HG03558 (cell line): Measurements from ENCODE around the gene LMAN1L.

Source experiments
- ATAC-seq: cut with Tn5 transposase; IDR thresholded peaks from one replicate; pipeline ENCODE4 v1.9.1; 2021; ENCODE audit warnings: moderate number of reproducible peaks; ENCODE audit not compliant: unreplicated experiment; ENCODE audit errors: extremely low read depth

Gene LMAN1L

GRCh38 chr15:74809956-74810355 is 2.7 kb upstream of the LMAN1L start:
- ATAC-seq = no peak

- no peak for ATAC-seq
Measured at GRCh38 chr15:74815121-74815934, 2.7 kb downstream of the LMAN1L start.

- no peak for ATAC-seq
Measured at GRCh38 chr15:74815961-74816360, 3.3 kb downstream of the LMAN1L start.

- ATAC-seq = no peak
Measured at GRCh38 chr15:74816624-74817369, 4.2 kb downstream of the LMAN1L start.

GRCh38 chr15:74817370-74817737 is 4.7 kb downstream of the LMAN1L start:
- ATAC-seq = no peak

GRCh38 chr15:74820056-74820455 is 7.4 kb downstream of the LMAN1L start:
- no peak for ATAC-seq

GRCh38 chr15:74821091-74821789 is 8.6 kb downstream of the LMAN1L start:
- ATAC-seq = no peak

GRCh38 chr15:74821790-74822158 is 9.1 kb downstream of the LMAN1L start:
- no peak for ATAC-seq

GRCh38 chr15:74822233-74822632 is 9.6 kb downstream of the LMAN1L start:
- no peak for ATAC-seq

GRCh38 chr15:74823324-74823723 is 10.7 kb downstream of the LMAN1L start:
- ATAC-seq = no peak

- no peak for ATAC-seq
Measured at GRCh38 chr15:74824976-74825375, 12.3 kb downstream of the LMAN1L start.

GRCh38 chr15:74825866-74826265 is 13.2 kb downstream of the LMAN1L start:
- ATAC-seq = no peak

- ATAC-seq = no peak
Measured at GRCh38 chr15:74826364-74826819, 13.8 kb downstream of the LMAN1L start, which contains the start of gene CPLX3. TSS of gene CPLX3 (plus strand) at chr15:74826627. CDS start at chr15:74826704, 77 bp downstream.

GRCh38 chr15:74826921-74827320 is 14.3 kb downstream of the LMAN1L start:
- ATAC-seq = no peak

GRCh38 chr15:74827614-74828013 is 15.0 kb downstream of the LMAN1L start:
- ATAC-seq = no peak

GRCh38 chr15:74828835-74829234 is 16.2 kb downstream of the LMAN1L start:
- ATAC-seq = no peak

GRCh38 chr15:74829486-74829885 is 16.9 kb downstream of the LMAN1L start:
- ATAC-seq = no peak

GRCh38 chr15:74829991-74830390 is 17.4 kb downstream of the LMAN1L start:
- ATAC-seq = no peak

GRCh38 chr15:74830868-74831267 is 18.2 kb downstream of the LMAN1L start:
- no peak for ATAC-seq

GRCh38 chr15:74831813-74832495 is 19.3 kb downstream of the LMAN1L start:
- ATAC-seq = no peak
